NB4 (cell line): Measurements from ENCODE around the gene ADGRB3.

ENCODE experiments used
- DNase-seq: peaks from one replicate; pipeline ENCODE4 v3.0.0; 2010; ENCODE audit warnings: low read depth
- H3K4me3 ChIP-seq: one replicate; pipeline ENCODE4 v1.5.1; 2011; ENCODE audit warnings: mild to moderate bottlenecking, low read depth, low read length, moderate library complexity
- CTCF ChIP-seq: IDR thresholded peaks from one replicate; pipeline ENCODE4 v1.5.1; 2012; ENCODE audit warnings: low read depth, low read length
- MYC ChIP-seq: IDR thresholded peaks from 2 replicates; pipeline ENCODE4 v1.6.1; 2011; ENCODE audit warnings: low read depth, low read length
- POLR2A ChIP-seq: IDR thresholded peaks from 2 replicates; pipeline ENCODE4 v1.6.1; 2011; ENCODE audit warnings: mild to moderate bottlenecking; ENCODE audit not compliant: insufficient read length; ENCODE audit errors: extremely low read depth
- TF ChIP-seq, protein P1 (sequence below): IDR thresholded peaks from 2 replicates; pipeline ENCODE4 v1.6.1; 2011; ENCODE audit warnings: low read depth, low read length

Gene ADGRB3

DNA sequence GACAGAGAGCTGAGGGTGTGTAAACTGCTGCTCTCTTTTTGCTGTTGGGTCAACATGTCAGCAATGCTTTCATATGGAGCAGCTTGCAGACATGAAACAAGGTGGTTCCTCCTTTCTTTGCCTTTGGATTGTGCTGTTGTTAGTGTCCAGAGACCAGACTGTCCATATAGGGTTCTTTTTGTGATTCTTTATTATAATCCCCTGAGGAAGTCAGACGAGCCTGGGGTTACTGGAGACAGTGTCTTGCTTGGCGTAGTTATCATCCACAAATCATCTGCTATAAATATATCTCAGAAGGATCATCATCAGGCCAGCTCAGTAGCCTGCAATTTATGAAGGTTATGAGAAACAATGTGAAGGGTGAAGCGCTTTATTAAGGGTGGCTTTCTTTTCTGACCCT lies 2.3 kb upstream of the ADGRB3 start:
- no peak for DNase-seq
- TF ChIP-seq, protein P1, sequence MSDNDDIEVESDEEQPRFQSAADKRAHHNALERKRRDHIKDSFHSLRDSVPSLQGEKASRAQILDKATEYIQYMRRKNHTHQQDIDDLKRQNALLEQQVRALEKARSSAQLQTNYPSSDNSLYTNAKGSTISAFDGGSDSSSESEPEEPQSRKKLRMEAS = no peak
- no peak for TF ChIP-seq MYC
- no peak for TF ChIP-seq POLR2A
- TF ChIP-seq CTCF = no peak

DNA sequence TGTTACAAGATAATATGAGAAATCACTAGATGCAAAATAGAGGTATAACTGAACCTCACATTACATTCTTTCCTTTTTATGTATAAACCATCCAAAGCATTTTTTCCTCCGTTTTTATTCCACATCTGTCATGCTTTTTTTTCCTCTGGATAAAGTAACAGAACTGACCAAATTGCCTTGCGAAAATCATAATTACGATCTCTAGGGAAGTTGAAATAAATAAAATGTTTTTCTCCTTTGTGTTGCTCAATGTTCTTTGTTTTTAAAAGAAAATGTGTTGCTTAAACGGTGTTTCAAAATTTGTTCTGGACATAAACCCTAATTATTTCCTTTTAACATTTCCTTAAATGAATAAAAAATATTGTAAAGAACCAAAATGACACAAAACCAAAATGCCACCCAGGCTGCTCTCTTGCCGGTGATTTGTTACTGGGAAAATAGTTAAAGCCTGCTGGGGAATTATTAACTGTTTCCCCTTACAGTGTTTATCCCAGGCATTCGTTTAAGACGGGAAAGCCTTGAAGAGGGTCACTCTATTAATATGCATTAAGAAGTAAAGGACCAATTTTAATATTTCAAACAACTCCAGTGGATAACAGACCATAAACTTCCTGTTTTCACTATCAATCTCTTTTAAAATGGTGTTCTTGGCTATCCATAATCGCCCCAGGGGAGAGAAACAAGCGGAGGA lies 1.7 kb upstream of the ADGRB3 start:
- TF ChIP-seq, protein P1 = no peak
- TF ChIP-seq MYC = no peak
- TF ChIP-seq CTCF = no peak
- no peak for TF ChIP-seq POLR2A
- H3K4me3 ChIP-seq = no peak overlapping the region
- no peak for DNase-seq

More for the DNA sequence above, 2.3 kb upstream of the ADGRB3 start:
- H3K4me3 ChIP-seq = no peak overlapping the region

DNA sequence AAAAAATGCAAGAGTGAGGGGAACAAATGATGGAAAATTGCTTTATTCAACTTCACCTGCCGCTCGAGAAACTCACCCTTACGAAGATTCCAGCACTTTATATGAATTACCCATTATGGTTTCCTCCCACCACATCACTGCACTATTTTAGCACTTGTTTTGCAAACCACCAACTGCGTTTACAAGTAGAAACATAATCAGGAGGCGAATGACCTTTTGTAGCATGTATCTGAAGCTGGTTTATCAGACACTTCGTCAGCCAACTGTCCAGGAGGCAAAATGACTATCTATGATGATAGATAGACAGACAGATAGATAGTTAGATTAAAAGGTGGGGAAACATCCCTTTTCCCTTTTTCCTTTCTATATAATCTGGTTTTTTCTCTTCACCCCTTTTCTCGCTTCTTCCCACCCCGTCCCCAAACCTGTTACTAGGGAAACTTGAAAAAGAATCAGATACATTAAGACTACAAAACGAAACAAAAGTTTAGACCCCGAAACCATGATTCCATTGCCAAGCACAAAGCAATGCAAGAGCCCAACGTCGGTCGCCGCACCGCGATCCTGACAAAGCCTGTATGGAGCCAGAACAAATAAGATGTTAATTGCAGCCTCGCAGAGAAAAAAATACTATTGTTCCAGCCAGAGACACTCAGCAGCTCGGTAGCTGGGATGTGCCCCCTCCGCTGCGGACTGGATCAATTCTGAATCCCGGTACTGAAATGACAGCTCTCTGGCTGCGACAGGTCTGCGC lies 933 bp upstream of the ADGRB3 start:
- TF ChIP-seq, protein P1 = no peak
- no peak for TF ChIP-seq MYC
- TF ChIP-seq POLR2A = no peak
- no peak for TF ChIP-seq CTCF
- H3K4me3 ChIP-seq = no peak overlapping the region
- no peak for DNase-seq

- DNase-seq = no peak
- H3K4me3 ChIP-seq = no peak overlapping the region
- TF ChIP-seq, protein P1 = no peak
- TF ChIP-seq CTCF (no peak), POLR2A (no peak), MYC (no peak)
Measured at GRCh38 chr6:68635412-68635705, 277 bp downstream of the ADGRB3 start.

DNA sequence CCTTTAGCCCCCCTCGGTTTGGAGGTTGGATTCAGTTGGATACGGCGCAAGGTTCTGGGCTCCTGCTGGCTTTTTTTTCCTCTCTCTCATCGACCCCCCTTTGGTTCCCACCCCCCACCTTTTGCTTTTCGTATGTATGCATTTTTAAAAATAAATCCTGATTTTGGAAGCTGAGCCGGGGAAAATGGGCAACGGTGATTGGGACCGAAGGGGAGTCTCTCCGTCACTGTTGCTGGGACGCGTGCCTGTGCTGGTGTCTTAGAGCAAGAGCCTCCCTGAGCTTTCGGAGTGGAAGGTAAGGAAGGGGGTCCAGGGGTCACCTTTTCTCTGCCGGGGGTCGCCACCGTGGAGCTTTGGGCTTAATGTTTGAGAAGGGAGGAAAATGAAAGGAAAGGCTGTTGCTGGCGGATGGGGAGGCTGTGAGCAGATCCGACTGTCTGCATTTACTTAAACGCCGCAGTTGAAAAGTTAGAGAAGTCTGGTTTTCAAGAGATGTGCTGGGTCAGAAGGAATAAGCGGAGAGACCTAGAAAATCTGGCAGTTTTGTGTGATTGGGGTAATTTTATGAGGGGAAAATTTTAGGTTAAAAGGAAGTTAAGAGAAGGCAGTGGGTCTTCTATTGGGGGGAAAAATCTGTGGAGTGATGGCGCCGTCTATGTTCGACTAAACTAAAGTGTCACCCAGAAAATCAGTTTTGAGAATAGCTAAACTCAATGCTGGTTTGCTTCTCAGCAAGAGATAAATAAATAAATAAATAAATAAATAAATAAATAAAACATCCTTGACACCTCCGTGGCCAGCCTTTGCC lies 828 bp downstream of the ADGRB3 start:
- DNase-seq = no peak
- TF ChIP-seq MYC = no peak
- no peak for TF ChIP-seq POLR2A
- no peak overlapping the region for H3K4me3 ChIP-seq

DNA sequence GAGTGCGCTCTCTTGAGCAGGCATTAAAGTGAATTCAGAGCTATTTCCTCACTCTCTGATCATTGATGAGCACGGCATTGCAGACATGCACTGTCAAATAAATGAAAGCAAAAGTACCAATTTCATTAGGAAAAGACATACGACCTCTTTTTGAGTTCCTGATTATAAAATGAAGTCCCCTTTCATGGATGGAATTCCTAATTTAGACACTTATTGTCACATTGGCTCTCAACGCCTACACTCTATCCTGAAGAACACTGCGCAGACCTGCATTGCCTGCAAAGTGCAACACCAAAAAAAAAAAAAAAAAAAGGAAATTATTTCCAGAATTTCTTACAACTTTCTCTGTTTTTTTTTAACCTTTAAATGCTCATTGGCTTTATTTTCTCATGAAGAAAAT lies 1.6 kb downstream of the ADGRB3 start:
- no peak for DNase-seq
- H3K4me3 ChIP-seq = no peak overlapping the region
- TF ChIP-seq POLR2A (no peak), CTCF (no peak), MYC (no peak)
- TF ChIP-seq, protein P1 = no peak
